Upper lobe of right lung (tissue), 1 donor: ENCODE measurements around the gene CNTN1. TPM values are rescaled to one million over a fixed set of nuclear protein-coding genes. Genes with fewer than 3 reads are reported as not detected.

ENCODE experiments used
- ATAC-seq: fragments of 200-7000 bp; cut with Tn5 transposase; one replicate; pipeline ENCODE4 v1.9.1; 2020; ENCODE audit warnings: mild to moderate bottlenecking, moderate library complexity
- DNase-seq: peaks from one replicate; pipeline ENCODE4 v3.0.0-alpha.2; 2020
- H3K27ac ChIP-seq: fragments of 200-600 bp; one replicate; pipeline ENCODE4 v1.8.0; 2022
- H3K27me3 ChIP-seq: fragments of 200-600 bp; one replicate; pipeline ENCODE4 v1.8.0; 2022; ENCODE audit warnings: mild to moderate bottlenecking
- H3K36me3 ChIP-seq: fragments of 200-600 bp; one replicate; pipeline ENCODE4 v1.8.0; 2022
- H3K4me1 ChIP-seq: fragments of 200-600 bp; one replicate; pipeline ENCODE4 v1.8.0; 2022
- H3K4me3 ChIP-seq: fragments of 200-600 bp; one replicate; pipeline ENCODE4 v1.8.0; 2022; ENCODE audit warnings: mild to moderate bottlenecking
- H3K9me3 ChIP-seq: fragments of 200-600 bp; one replicate; pipeline ENCODE4 v1.8.0; 2022
- CTCF ChIP-seq: fragments of 200-600 bp; IDR thresholded peaks from one replicate; pipeline ENCODE4 v1.8.0; 2022; ENCODE audit warnings: antibody characterized with exemption
- intact Hi-C: fragments of 100-400 bp; cut with DNase I; formaldehyde crosslinking; loops from one replicate; pipeline ENCODE4 v1.11.0; 2022
- total RNA-seq: library from RNA; stranded (reverse); fragmentation: NEBNext Ultra II Directional; extraction: Animal tissue kit (Norgen Biotek cat#: 25700); gene quantifications from one replicate; pipeline ENCODE4 v1.2.1, GENCODE V29; 2021
- donor health status: DM: no; HTN: yes; CAD: no; lungs with severe emphysema.

Gene CNTN1
- total RNA-seq, 1 donor from 2014 or later = 15.1 TPM

GRCh38 chr12:40832668-40833067 lies 140.4 kb downstream of the CNTN1 start:
- intact Hi-C loops = no loop called here
- no peaks in the 10 kb centered on the region for H3K36me3 ChIP-seq
- no peaks in the 10 kb centered on the region for H3K4me1 ChIP-seq
- TF ChIP-seq CTCF = no peak
- ATAC-seq (no peak), DNase-seq (no peak)
- no peak overlapping the region for H3K4me3 ChIP-seq
- H3K27me3 ChIP-seq = no peaks in the 10 kb centered on the region
- no peaks in the 10 kb centered on the region for H3K9me3 ChIP-seq
- no peak overlapping the region for H3K27ac ChIP-seq

GRCh38 chr12:40833818-40834217 lies 141.6 kb downstream of the CNTN1 start:
- ATAC-seq (no peak), DNase-seq (no peak)
- Histone ChIP-seq H3K27me3 (no peaks in the 10 kb centered on the region), H3K27ac (no peak overlapping the region), H3K4me1 (no peaks in the 10 kb centered on the region), H3K4me3 (no peak overlapping the region), H3K36me3 (no peaks in the 10 kb centered on the region), H3K9me3 (no peaks in the 10 kb centered on the region)
- no peak for TF ChIP-seq CTCF
- intact Hi-C loops = no loop called here

GRCh38 chr12:40834321-40834720 lies 142.1 kb downstream of the CNTN1 start:
- Histone ChIP-seq H3K4me3 (no peak overlapping the region), H3K9me3 (no peaks in the 10 kb centered on the region), H3K4me1 (no peaks in the 10 kb centered on the region), H3K36me3 (no peaks in the 10 kb centered on the region), H3K27ac (no peak overlapping the region), H3K27me3 (no peaks in the 10 kb centered on the region)
- TF ChIP-seq CTCF = no peak
- no peak for ATAC-seq
- intact Hi-C loops = no loop called here
- no peak for DNase-seq

- no peak for DNase-seq
- Histone ChIP-seq H3K36me3 (no peaks in the 10 kb centered on the region), H3K27me3 (no peaks in the 10 kb centered on the region), H3K4me3 (no peak overlapping the region), H3K4me1 (no peaks in the 10 kb centered on the region), H3K9me3 (no peaks in the 10 kb centered on the region), H3K27ac (no peak overlapping the region)
- intact Hi-C loops = no loop called here
- ATAC-seq = peak; percentile 31
- no peak for TF ChIP-seq CTCF
Measured at GRCh38 chr12:40837891-40838429, 145.7 kb downstream of the CNTN1 start.

- H3K4me1 ChIP-seq = no peaks in the 10 kb centered on the region
- DNase-seq = no peak
- no peak for TF ChIP-seq CTCF
- no peaks in the 10 kb centered on the region for H3K36me3 ChIP-seq
- H3K27me3 ChIP-seq = no peaks in the 10 kb centered on the region
- no peak for ATAC-seq
- intact Hi-C loops = no loop called here
- no peak overlapping the region for H3K4me3 ChIP-seq
- no peak overlapping the region for H3K27ac ChIP-seq
- no peaks in the 10 kb centered on the region for H3K9me3 ChIP-seq
Measured at GRCh38 chr12:40843495-40843894, 151.3 kb downstream of the CNTN1 start.

- Histone ChIP-seq H3K36me3 (no peaks in the 10 kb centered on the region), H3K4me1 (no peaks in the 10 kb centered on the region), H3K27ac (no peak overlapping the region), H3K27me3 (no peaks in the 10 kb centered on the region), H3K4me3 (no peak overlapping the region), H3K9me3 (no peaks in the 10 kb centered on the region)
- no peak for TF ChIP-seq CTCF
- DNase-seq (no peak), ATAC-seq (no peak)
- intact Hi-C loops = no loop called here
Measured at GRCh38 chr12:40853221-40853620, 161.0 kb downstream of the CNTN1 start.
